BLaER1 treated with 17β-estradiol and CSF1 and Interleukin-3, amounts not matched to agents 10 nM and 100 nM (cell line): Measurements from ENCODE around the gene RCBTB2.

ENCODE experiments used
- H3K27ac ChIP-seq, 11 experiments: shearing (Covaris generic); formaldehyde crosslinking; 2 replicates each; pipeline ENCODE4 v1.8.1; 2022
- H3K27me3 ChIP-seq, 11 experiments: shearing (Covaris generic); formaldehyde crosslinking; 2 replicates each; pipeline ENCODE4 v1.8.1; 2022
- H3K36me3 ChIP-seq, 11 experiments: shearing (Covaris generic); formaldehyde crosslinking; 2 replicates each; pipeline ENCODE4 v1.8.1; 2022
- H3K4me1 ChIP-seq, 10 experiments: shearing (Covaris generic); formaldehyde crosslinking; 2 replicates each; pipeline ENCODE4 v1.8.1; 2022
- H3K4me2 ChIP-seq, 11 experiments: shearing (Covaris generic); formaldehyde crosslinking; 2 replicates each; pipeline ENCODE4 v1.8.1; 2022
- H3K4me3 ChIP-seq, 10 experiments: shearing (Covaris generic); formaldehyde crosslinking; 2 replicates each; pipeline ENCODE4 v1.8.1; 2022
- H3K9ac ChIP-seq, 11 experiments: shearing (Covaris generic); formaldehyde crosslinking; 2 replicates each; pipeline ENCODE4 v1.8.1; 2022
- H3K9me3 ChIP-seq, 11 experiments: shearing (Covaris generic); formaldehyde crosslinking; replicated peaks in 1 of 11; 2 replicates each; pipeline ENCODE4 v1.8.1; 2022
- H4K20me1 ChIP-seq, 11 experiments: shearing (Covaris generic); formaldehyde crosslinking; 2 replicates each; pipeline ENCODE4 v1.8.1; 2022
- Cebpa-rat ChIP-seq, 11 experiments: shearing (Covaris generic); IDR thresholded peaks; 2 replicates each; pipeline ENCODE4 v1.8.1; 2022

RCBTB2 gene

DNA sequence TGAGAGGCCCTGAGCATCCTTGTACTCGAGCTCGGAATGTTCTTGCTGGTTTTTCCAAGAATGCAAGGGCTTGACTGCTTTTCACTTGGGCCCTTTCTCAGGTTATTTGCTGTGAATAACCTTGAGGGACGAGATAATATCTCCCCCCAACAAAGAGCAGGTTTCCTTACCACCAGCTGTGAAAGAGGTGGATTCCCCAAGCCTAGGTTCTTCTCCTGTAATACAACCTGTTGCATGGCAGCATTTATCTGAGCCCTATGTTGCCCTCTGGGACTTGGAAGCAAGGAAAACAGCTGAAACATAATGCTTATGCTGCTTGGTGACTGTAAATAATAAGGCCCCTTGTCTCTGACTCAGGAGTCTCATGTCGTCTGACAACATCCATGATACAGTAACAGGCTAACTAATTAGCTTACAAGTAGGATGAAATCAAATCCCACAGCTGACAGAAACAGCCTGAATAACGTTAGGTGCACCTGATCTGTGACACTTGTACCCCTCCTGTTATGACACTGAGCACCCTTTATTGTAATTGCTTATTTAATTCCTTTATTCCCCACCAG lies 43.6 kb upstream of the RCBTB2 start:
- no peaks in the 10 kb centered on the region for H3K27me3 ChIP-seq
- H3K27ac ChIP-seq = peak overlapping the region in 7 of 11 experiments; percentile 7 to 93 (median 83); a peak in 9 of 22 replicates
- no peaks in the 10 kb centered on the region for H3K36me3 ChIP-seq
- no peak overlapping the region for H3K9ac ChIP-seq
- H3K9me3 ChIP-seq = no peaks in the 10 kb centered on the region
- H4K20me1 ChIP-seq = no peaks in the 10 kb centered on the region
- no peak for TF ChIP-seq Cebpa-rat (IDR thresholded peaks at IDR 0.05)
- H3K4me2 ChIP-seq = peak overlapping the region; percentile 70 to 95 (median 84); a peak in 20 of 22 replicates
- peaks cover 79 to 99% (median 96%) of the 10 kb centered on the region in 10 experiments for H3K4me1 ChIP-seq
- H3K4me3 ChIP-seq = no peak overlapping the region

DNA sequence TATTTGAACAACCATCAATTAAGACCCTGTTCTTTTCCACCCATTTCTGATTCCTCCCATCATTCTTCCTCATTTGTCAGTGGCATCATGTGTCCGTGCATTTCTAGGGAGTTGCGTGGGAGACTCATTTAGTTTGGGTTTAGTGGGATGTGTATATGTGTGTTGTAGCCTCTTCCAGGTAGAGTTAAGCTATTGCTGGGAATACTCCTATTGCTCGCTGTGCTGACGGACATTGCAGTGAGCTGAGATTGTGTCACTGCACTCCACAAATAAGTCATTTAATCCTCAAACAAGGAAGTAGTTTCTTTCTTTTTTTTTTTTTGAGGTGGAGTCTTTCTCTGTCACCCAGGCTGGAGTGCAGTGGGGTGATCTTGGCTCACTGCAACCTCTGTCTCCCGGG lies 42.2 kb upstream of the RCBTB2 start:
- Histone ChIP-seq H3K9me3 (no peaks in the 10 kb centered on the region), H3K36me3 (no peaks in the 10 kb centered on the region), H3K9ac (no peak overlapping the region), H4K20me1 (no peaks in the 10 kb centered on the region), H3K4me2 (peak overlapping the region in 9 of 11 experiments; percentile 16 to 95 (median 81); a peak in 14 of 22 replicates), H3K27me3 (no peaks in the 10 kb centered on the region), H3K27ac (peak overlapping the region in 6 of 11 experiments; percentile 49 to 93 (median 88); a peak in 9 of 22 replicates), H3K4me3 (no peak overlapping the region), H3K4me1 (peaks cover 83 to 99% (median 98%) of the 10 kb centered on the region in 10 experiments)
- TF ChIP-seq Cebpa-rat (IDR thresholded peaks at IDR 0.05) = no peak

DNA sequence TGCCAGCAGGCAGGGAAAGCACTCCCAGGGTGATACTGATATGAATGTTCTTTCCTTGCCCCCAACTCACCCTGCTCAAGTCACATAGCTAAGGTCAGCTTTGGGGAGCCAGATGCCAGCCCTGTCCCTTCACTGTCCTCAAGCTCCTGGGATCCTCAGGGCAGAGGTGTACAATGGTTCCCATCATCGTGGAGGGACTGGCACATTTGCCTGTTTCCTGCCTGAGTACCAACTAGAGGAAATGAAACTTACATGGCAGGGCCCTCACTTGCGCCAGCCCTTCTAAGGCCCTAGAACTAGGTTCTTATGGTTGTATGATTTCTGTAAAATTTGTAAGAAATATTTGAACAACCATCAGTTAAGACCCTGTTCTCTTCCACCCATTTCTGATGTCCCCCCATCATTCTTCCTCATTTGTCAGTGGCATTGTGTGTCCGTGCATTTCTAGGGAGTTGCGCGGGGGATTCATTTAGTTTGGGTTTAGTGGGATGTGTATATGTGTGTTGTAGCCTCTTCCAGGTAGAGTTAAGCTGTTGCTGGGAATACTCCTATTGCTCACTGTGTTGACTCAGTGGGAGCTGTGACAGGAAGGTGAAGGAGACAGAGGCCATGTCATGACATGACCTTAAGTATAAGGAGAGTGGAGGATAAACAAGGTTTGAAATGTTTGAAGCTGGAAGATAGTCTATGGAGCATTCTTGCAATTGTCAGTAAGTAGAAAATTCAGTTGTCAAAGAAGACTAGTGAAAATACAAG lies 41.3 kb upstream of the RCBTB2 start:
- H3K4me1 ChIP-seq = peaks cover 84 to 99% (median 98%) of the 10 kb centered on the region in 10 experiments
- H3K4me2 ChIP-seq = peak overlapping the region; percentile 75 to 95 (median 81)
- no peak overlapping the region for H3K4me3 ChIP-seq
- H4K20me1 ChIP-seq = no peaks in the 10 kb centered on the region
- TF ChIP-seq Cebpa-rat (IDR thresholded peaks at IDR 0.05) = no peak
- no peaks in the 10 kb centered on the region for H3K36me3 ChIP-seq
- H3K27me3 ChIP-seq = no peaks in the 10 kb centered on the region
- H3K27ac ChIP-seq = peak overlapping the region; percentile 72 to 93 (median 86)
- peak overlapping the region in 6 of 11 experiments; percentile 21 to 73 (median 50); a peak in 7 of 22 replicates for H3K9ac ChIP-seq
- no peaks in the 10 kb centered on the region for H3K9me3 ChIP-seq

DNA sequence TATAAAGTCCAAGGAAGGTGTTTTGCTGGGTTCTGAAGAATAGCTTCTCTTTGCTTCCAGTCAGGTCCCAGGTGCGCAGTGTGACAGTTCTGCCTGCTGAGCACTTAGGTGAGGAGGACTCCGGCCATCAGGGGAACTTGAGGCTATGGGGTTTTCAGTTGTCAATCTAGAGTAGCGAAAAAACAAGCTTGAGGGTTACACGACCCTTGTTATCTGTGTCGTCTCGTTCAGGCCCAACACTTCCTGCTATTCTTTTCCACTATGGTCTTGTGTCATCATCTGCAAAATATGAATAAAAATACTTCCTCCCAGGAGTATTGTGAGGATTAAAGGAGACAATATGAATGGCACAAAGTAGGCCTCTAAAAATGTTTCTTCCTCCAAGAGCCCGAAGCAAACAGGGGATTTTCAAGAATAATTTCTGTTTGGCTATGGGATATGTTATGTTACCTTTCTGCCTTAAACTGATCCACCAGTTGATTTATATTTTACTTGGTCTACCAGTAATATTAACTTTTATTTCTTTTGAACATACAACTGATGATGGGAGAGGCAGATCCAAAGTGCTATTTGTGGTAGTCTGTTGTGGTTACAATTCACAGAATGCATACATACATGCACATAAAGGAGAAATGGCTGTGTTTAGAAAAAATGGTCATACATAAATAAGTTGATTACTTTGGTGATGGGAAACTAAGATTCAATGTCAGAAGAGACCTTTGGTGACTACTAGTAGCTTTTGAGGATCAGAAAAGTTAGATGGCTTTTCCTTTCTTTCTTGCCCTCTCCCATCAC lies 40.5 kb upstream of the RCBTB2 start:
- Histone ChIP-seq H3K36me3 (no peaks in the 10 kb centered on the region), H3K9ac (peak overlapping the region; percentile 50 to 73 (median 59); a peak in 20 of 22 replicates), H3K9me3 (no peaks in the 10 kb centered on the region), H4K20me1 (no peaks in the 10 kb centered on the region), H3K4me2 (peak overlapping the region; percentile 75 to 95 (median 81)), H3K27ac (peak overlapping the region; percentile 72 to 93 (median 86)), H3K27me3 (no peaks in the 10 kb centered on the region), H3K4me3 (peak overlapping the region in 4 of 10 experiments; percentile 5 to 30 (median 28); a peak in 5 of 20 replicates), H3K4me1 (peaks cover 84 to 100% (median 100%) of the 10 kb centered on the region in 10 experiments)
- TF ChIP-seq Cebpa-rat (IDR thresholded peaks at IDR 0.05) = no peak

DNA sequence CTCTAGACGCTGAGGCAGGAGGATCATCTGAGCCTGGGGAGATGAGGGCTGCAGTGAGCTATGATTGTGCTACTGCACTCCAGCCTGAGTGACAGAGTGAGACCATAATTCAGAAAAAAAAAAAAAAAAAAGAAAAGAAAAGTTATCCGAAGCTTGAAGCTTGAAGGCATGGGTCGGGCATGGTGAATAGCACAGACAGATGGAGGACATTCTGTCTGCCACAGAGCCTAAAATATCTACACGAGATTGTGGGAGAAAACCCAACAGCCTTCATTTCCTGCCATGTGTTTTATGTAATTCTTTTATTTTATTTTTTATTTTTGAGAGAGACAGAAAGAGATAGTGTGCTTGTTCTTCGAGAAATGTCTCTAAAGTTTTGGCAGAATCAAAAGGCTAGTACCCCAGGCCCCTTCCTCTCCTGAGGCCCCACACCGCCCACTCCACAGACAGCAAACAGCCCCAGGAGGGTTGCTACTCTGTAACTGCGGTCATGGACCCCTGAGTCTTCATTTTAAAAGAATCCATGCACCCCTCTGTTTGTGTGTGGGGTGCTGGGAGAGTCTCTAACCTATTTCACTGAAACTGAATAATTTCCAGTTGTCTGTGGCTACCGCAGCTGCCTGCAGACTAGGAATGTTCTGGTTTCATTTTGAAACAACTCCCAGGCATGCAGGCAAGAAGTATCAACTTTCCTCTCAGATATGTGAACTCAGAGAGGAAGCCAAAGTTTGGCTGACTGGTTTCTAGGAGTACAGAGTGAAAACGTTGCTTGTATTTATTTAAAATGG lies 38.4 kb upstream of the RCBTB2 start:
- peak overlapping the region in 2 of 10 experiments; percentile 19 to 41; a peak in 6 of 20 replicates for H3K4me3 ChIP-seq
- H3K9ac ChIP-seq = peak overlapping the region; percentile 63 to 80 (median 76)
- H3K36me3 ChIP-seq = no peaks in the 10 kb centered on the region
- H3K4me2 ChIP-seq = peak overlapping the region; percentile 70 to 95 (median 81)
- peaks cover 75 to 100% (median 97%) of the 10 kb centered on the region in 10 experiments for H3K4me1 ChIP-seq
- TF ChIP-seq Cebpa-rat (IDR thresholded peaks at IDR 0.05) = no peak
- no peaks in the 10 kb centered on the region for H4K20me1 ChIP-seq
- H3K27me3 ChIP-seq = no peaks in the 10 kb centered on the region
- H3K27ac ChIP-seq = peak overlapping the region; percentile 72 to 93 (median 86)
- H3K9me3 ChIP-seq = peaks cover 0 to 9% (median 6%) of the 10 kb centered on the region in 11 experiments; a peak in 7 of 22 replicates

DNA sequence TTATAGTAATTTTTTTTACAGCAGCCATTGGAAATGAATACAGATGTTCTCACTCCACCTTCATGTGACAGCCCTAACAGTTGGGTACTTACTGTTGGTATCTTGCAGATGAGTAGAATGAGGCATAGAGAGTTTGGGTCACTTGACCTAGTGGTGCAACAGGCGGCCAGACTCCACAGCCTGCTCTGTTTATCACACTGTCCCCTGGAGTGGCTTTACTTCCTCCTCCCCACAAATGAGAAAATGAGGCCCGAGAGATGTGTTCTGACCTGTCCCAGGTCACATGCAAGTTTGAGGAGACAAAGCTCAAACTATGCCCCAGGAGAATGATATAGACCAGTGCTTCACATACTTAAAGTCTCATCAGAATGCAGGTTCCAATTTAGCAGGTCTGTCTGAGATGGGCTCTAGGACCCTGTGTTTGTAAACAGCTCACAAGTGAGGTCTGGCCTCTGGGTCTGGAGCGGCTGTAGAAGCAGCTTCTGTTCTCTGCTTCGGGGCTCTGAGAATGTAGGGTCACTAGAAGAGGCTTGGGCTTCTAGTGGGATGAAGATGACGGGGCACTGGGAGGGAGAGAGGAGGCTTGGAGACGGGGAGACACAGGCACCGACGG lies 37.4 kb upstream of the RCBTB2 start:
- Histone ChIP-seq H3K27me3 (no peaks in the 10 kb centered on the region), H3K9me3 (peaks cover 0 to 9% (median 6%) of the 10 kb centered on the region in 11 experiments; a peak in 7 of 22 replicates), H3K36me3 (no peaks in the 10 kb centered on the region), H3K9ac (peak overlapping the region; percentile 63 to 80 (median 76)), H3K4me2 (peak overlapping the region; percentile 70 to 95 (median 81)), H4K20me1 (no peaks in the 10 kb centered on the region), H3K27ac (peak overlapping the region; percentile 72 to 93 (median 86)), H3K4me3 (peak overlapping the region in 1 of 10 experiments; percentile 22; a peak in 1 of 20 replicates), H3K4me1 (peaks cover 74 to 100% (median 87%) of the 10 kb centered on the region in 10 experiments)
- no peak for TF ChIP-seq Cebpa-rat (IDR thresholded peaks at IDR 0.05)

DNA sequence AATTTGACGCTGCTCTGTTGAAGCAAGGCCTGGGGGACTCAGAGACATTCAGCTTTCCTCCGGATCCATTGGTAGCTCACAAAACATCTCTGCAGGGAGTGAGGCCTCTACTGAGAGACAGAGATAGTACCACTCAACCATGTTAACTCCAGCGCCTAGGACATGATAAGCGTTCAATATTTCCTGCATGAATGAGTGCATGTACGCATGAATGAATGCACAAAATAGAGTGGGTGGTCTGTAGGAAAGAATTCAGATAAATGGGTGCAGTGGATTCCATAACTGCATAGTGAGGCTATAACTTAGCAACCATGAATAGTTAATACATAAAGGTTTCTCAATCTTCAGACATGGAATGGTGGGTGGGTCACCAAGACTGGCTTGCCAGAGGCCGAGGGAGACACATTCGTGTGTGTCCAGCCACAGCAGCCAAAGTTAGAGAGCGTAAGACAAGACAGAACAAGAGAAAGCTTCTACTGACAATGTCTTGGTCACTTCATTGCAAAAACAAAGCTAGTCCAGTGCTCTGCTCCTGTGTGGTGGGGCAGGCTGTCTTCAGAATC lies 36.3 kb upstream of the RCBTB2 start:
- Histone ChIP-seq H3K27me3 (no peaks in the 10 kb centered on the region), H3K4me1 (peaks cover 69 to 100% (median 84%) of the 10 kb centered on the region in 10 experiments), H4K20me1 (no peaks in the 10 kb centered on the region), H3K36me3 (no peaks in the 10 kb centered on the region), H3K27ac (peak overlapping the region in 10 of 11 experiments; percentile 79 to 93 (median 87); a peak in 19 of 22 replicates), H3K4me3 (peak overlapping the region in 1 of 10 experiments; percentile 4; a peak in 1 of 20 replicates), H3K9me3 (peaks cover 0 to 9% (median 6%) of the 10 kb centered on the region in 11 experiments; a peak in 7 of 22 replicates), H3K9ac (peak overlapping the region in 8 of 11 experiments; percentile 71 to 80 (median 76); a peak in 9 of 22 replicates), H3K4me2 (peak overlapping the region; percentile 70 to 95 (median 81))
- TF ChIP-seq Cebpa-rat (IDR thresholded peaks at IDR 0.05) = no peak
